HepG2 (cell line): ENCODE measurements around the gene CYSTM1. TPM values are rescaled to one million over a fixed set of nuclear protein-coding genes. Genes with fewer than 3 reads are reported as not detected.

ENCODE experiments used
- AGO2 ChIP-seq: fragments of 200-400 bp; formaldehyde crosslinking; optimal IDR thresholded peaks from 2 replicates; pipeline ENCODE3; 2017; ENCODE audit warnings: mild to moderate bottlenecking, low read depth, low read length, moderate library complexity
- CSRNP1 ChIP-seq: sonication (generic); formaldehyde crosslinking; IDR thresholded peaks from 2 replicates; pipeline ENCODE4 v1.8.1; 2023; ENCODE audit warnings: mild to moderate bottlenecking, missing genetic modification reagents
- DBP ChIP-seq: sonication (generic); formaldehyde crosslinking; IDR thresholded peaks from 2 replicates; pipeline ENCODE4 v1.4.0; 2020; ENCODE audit warnings: missing genetic modification reagents; ENCODE audit errors: not compliant biosample characterization
- FOXM1 ChIP-seq: sonication (generic); formaldehyde crosslinking; IDR thresholded peaks from 2 replicates; pipeline ENCODE4 v1.5.0; 2020; ENCODE audit warnings: missing genetic modification reagents
- FOXO4 ChIP-seq: sonication (generic); formaldehyde crosslinking; conservative IDR thresholded peaks from 2 replicates; pipeline ENCODE4 v1.8.1; 2023; ENCODE audit warnings: missing genetic modification reagents
- IKZF4 ChIP-seq: sonication (generic); formaldehyde crosslinking; IDR thresholded peaks from 2 replicates; pipeline ENCODE4 v1.5.1; 2020; ENCODE audit warnings: borderline replicate concordance, mild to moderate bottlenecking, low read depth, missing genetic modification reagents; ENCODE audit errors: not compliant biosample characterization
- IRF9 ChIP-seq: sonication (generic); formaldehyde crosslinking; IDR thresholded peaks from 2 replicates; pipeline ENCODE4 v1.8.0; 2022; ENCODE audit warnings: missing genetic modification reagents, mild to moderate bottlenecking, borderline replicate concordance
- MATR3 ChIP-seq: sonication (generic); formaldehyde crosslinking; IDR thresholded peaks from 2 replicates; pipeline ENCODE4 v1.4.0; 2020; ENCODE audit warnings: missing genetic modification reagents
- MTA1 ChIP-seq: sonication (generic); formaldehyde crosslinking; IDR thresholded peaks from 2 replicates; pipeline ENCODE4 v1.4.0; 2020; ENCODE audit warnings: missing genetic modification reagents, mild to moderate bottlenecking, borderline replicate concordance
- MYPOP ChIP-seq: sonication (generic); formaldehyde crosslinking; IDR thresholded peaks from 2 replicates; pipeline ENCODE4 v1.8.1; 2023; ENCODE audit warnings: mild to moderate bottlenecking, moderate library complexity, missing genetic modification reagents
- PREB ChIP-seq: sonication (generic); formaldehyde crosslinking; IDR thresholded peaks from 2 replicates; pipeline ENCODE4 v1.4.0; 2020; ENCODE audit warnings: missing genetic modification reagents
- RBM22 ChIP-seq: fragments of 200-400 bp; formaldehyde crosslinking; optimal IDR thresholded peaks from 2 replicates; pipeline ENCODE3; 2017; ENCODE audit warnings: mild to moderate bottlenecking, low read length, moderate library complexity
- SRSF1 ChIP-seq: fragments of 200-400 bp; formaldehyde crosslinking; optimal IDR thresholded peaks from 2 replicates; pipeline ENCODE3; 2017; ENCODE audit warnings: mild to moderate bottlenecking, low read depth, low read length, moderate library complexity
- TBX3 ChIP-seq: fragments of 450-650 bp; IDR thresholded peaks from 2 replicates; pipeline ENCODE4 v1.6.1; 2017; ENCODE audit warnings: antibody characterized with exemption, mild to moderate bottlenecking, inconsistent platforms, borderline replicate concordance
- ZNF10 ChIP-seq: sonication (generic); formaldehyde crosslinking; IDR thresholded peaks from 2 replicates; pipeline ENCODE4 v1.4.0; 2020; ENCODE audit warnings: mild to moderate bottlenecking, low read depth, missing genetic modification reagents, borderline replicate concordance
- ZNF160 ChIP-seq: sonication (generic); formaldehyde crosslinking; IDR thresholded peaks from 2 replicates; pipeline ENCODE4 v1.8.0; 2022; ENCODE audit warnings: mild to moderate bottlenecking, inconsistent platforms, missing genetic modification reagents
- ZNF224 ChIP-seq: sonication (generic); formaldehyde crosslinking; IDR thresholded peaks from 2 replicates; pipeline ENCODE4 v1.5.0; 2020; ENCODE audit warnings: mild to moderate bottlenecking, missing genetic modification reagents
- ZNF432 ChIP-seq: sonication (generic); formaldehyde crosslinking; IDR thresholded peaks from 2 replicates; pipeline ENCODE4 v1.5.0; 2020; ENCODE audit warnings: missing genetic modification reagents, mild to moderate bottlenecking, borderline replicate concordance
- ZNF468 ChIP-seq: sonication (generic); formaldehyde crosslinking; IDR thresholded peaks from 2 replicates; pipeline ENCODE4 v1.8.0; 2022; ENCODE audit warnings: mild to moderate bottlenecking, moderate library complexity, missing genetic modification reagents
- polyA plus RNA-seq, 8 experiments: library from polyadenylated mRNA; depleted of rRNA in 3 of 8; stranded (reverse) in 7 of 8; unstranded in 1 of 8; fragments of >200 nt; fragmentation: Illumina TruSeq in 4 of 8; extraction: Trizol in 4 of 8; gene quantifications; 2 replicates each; pipeline versions ENCODE4 v1.2.1 to v1.2.3, GENCODE V29; 2011 to 2016; ENCODE audit warnings: low read depth in 4 of 8, missing spikeins in 1 of 8, mixed read lengths in 1 of 8; ENCODE audit not compliant: insufficient read depth in 1 of 8
- total RNA-seq, 5 experiments: library from RNA; depleted of rRNA; stranded (reverse); fragments of >200 nt; fragmentation: Illumina TruSeq; extraction: Trizol; gene quantifications; 2 replicates each; pipeline ENCODE4 v1.2.3, GENCODE V29; 2016; ENCODE audit warnings: low read depth in 1 of 5
- TF ChIP-seq, protein P1 (sequence below): sonication (generic); formaldehyde crosslinking; IDR thresholded peaks from 2 replicates; pipeline ENCODE4 v1.4.0; 2020; ENCODE audit warnings: mild to moderate bottlenecking, missing genetic modification reagents

The CYSTM1 gene
- total and polyA plus RNA-seq, 2 of the 13 experiments (the other 11 are each of a cell fraction or from before 2014, with no cell fraction given), result 40.0 to 73.4 TPM

- no peak for TF ChIP-seq IKZF4
- TF ChIP-seq ZNF224 (CRISPR knock-in tag), result no peak
- TF ChIP-seq MYPOP (CRISPR knock-in tag), result no peak
- 0 out of 2 replicates have a peak, but pooled peaks have one; percentile 84 for TF ChIP-seq FOXO4 (CRISPR knock-in tag)
- TF ChIP-seq ZNF10 (CRISPR knock-in tag), result no peak
- TF ChIP-seq MTA1 (CRISPR knock-in tag), result peak; percentile 25; the same call in 1 of the 2 replicates
- peak; percentile 32; the same call in 1 of the 2 replicates for TF ChIP-seq ZNF160
- TF ChIP-seq DBP (CRISPR knock-in tag), result peak; percentile 66
- TF ChIP-seq, protein P1, sequence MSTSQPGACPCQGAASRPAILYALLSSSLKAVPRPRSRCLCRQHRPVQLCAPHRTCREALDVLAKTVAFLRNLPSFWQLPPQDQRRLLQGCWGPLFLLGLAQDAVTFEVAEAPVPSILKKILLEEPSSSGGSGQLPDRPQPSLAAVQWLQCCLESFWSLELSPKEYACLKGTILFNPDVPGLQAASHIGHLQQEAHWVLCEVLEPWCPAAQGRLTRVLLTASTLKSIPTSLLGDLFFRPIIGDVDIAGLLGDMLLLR (CRISPR knock-in tag), result 0 out of 2 replicates have a peak, but pooled peaks have one; percentile 24
- no peak for TF ChIP-seq PREB (CRISPR knock-in tag)
- no peak for TF ChIP-seq MATR3 (CRISPR knock-in tag)
- TF ChIP-seq TBX3, result no peak
- no peak for TF ChIP-seq RBM22
- no peak for TF ChIP-seq ZNF432 (CRISPR knock-in tag)
- TF ChIP-seq ZNF468 (CRISPR knock-in tag), result no peak
- peak; percentile 95 for TF ChIP-seq AGO2
- no peak for TF ChIP-seq FOXM1
- no peak for TF ChIP-seq CSRNP1 (CRISPR knock-in tag)
- TF ChIP-seq IRF9, result peak; percentile 70; the same call in 1 of the 2 replicates
- no peak for TF ChIP-seq SRSF1
Measured at GRCh38 chr5:140175367-140176030, 511 bp downstream of the CYSTM1 start (continued).
